ENCODE data around the gene PHF10. TPM values are rescaled to one million over a fixed set of nuclear protein-coding genes. Genes with fewer than 3 reads are reported as not detected.

The PHF10 gene
- total RNA-seq, 2 experiments from 2014 or later, result 79.1 to 79.7 TPM

- Mint-ChIP-seq H3K9me3 (no peaks in the 10 kb centered on the region), H3K27me3 (no peaks in the 10 kb centered on the region), H3K36me3 (ENCODE audit: low read depth) (peaks cover 32% of the 10 kb centered on the region), H3K27ac (no peak overlapping the region), H3K4me3 (no peak overlapping the region), H3K4me1 (ENCODE audit: low read depth) (peaks cover 2% of the 10 kb centered on the region)
- TF ChIP-seq, protein P1, sequence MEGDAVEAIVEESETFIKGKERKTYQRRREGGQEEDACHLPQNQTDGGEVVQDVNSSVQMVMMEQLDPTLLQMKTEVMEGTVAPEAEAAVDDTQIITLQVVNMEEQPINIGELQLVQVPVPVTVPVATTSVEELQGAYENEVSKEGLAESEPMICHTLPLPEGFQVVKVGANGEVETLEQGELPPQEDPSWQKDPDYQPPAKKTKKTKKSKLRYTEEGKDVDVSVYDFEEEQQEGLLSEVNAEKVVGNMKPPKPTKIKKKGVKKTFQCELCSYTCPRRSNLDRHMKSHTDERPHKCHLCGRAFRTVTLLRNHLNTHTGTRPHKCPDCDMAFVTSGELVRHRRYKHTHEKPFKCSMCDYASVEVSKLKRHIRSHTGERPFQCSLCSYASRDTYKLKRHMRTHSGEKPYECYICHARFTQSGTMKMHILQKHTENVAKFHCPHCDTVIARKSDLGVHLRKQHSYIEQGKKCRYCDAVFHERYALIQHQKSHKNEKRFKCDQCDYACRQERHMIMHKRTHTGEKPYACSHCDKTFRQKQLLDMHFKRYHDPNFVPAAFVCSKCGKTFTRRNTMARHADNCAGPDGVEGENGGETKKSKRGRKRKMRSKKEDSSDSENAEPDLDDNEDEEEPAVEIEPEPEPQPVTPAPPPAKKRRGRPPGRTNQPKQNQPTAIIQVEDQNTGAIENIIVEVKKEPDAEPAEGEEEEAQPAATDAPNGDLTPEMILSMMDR (IDR thresholded peaks at IDR 0.05), result no peak
- ATAC-seq, result no peak
- ChIA-PET POLR2A (no interaction called here), CTCF (no interaction called here)
- intact Hi-C loops (cut with micrococcal nuclease), result no loop called here
- DNase-seq, result no peak
Measured at GRCh38 chr6:169675011-169675410, 49.3 kb downstream of the PHF10 start.

- DNase-seq (no peak), ATAC-seq (no peak)
- Mint-ChIP-seq H3K4me3 (no peak overlapping the region), H3K27me3 (no peaks in the 10 kb centered on the region), H3K9me3 (no peaks in the 10 kb centered on the region), H3K4me1 (ENCODE audit: low read depth) (peaks cover 5% of the 10 kb centered on the region), H3K36me3 (ENCODE audit: low read depth) (peaks cover 32% of the 10 kb centered on the region), H3K27ac (no peak overlapping the region)
- ChIA-PET POLR2A (no interaction called here), CTCF (no interaction called here)
- intact Hi-C loops (cut with micrococcal nuclease), result no loop called here
- TF ChIP-seq, protein P1 (IDR thresholded peaks at IDR 0.05), result no peak
Measured at GRCh38 chr6:169671563-169671962, 52.7 kb downstream of the PHF10 start.

DNA sequence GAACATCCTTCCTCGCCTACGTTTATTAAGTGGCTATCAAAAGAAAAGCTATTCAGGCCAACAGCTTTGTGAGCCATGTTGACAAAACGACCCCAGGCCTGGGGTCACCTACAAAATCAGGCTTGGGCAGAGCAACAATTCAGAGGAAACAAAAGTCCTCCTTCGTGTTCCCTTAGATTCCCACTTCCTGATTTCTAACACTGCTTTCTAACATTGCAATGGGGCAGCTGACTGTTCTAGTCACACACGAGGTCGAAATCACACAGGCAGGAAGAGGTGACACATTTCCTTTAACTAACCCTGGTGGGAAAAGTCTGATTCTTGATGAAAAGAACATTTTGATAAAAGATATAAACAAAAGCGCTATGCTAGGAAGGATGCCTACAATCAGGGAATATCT lies 54.4 kb downstream of the PHF10 start:
- Mint-ChIP-seq H3K36me3 (ENCODE audit: low read depth) (peaks cover 29% of the 10 kb centered on the region), H3K4me3 (no peak overlapping the region), H3K27me3 (no peaks in the 10 kb centered on the region), H3K4me1 (ENCODE audit: low read depth) (peaks cover 5% of the 10 kb centered on the region), H3K27ac (no peak overlapping the region), H3K9me3 (no peaks in the 10 kb centered on the region)
- no peak for DNase-seq
- TF ChIP-seq, protein P1 (IDR thresholded peaks at IDR 0.05), result no peak
- ATAC-seq, result no peak
- intact Hi-C loops (cut with micrococcal nuclease), result no loop called here
- ChIA-PET POLR2A (no interaction called here), CTCF (interaction anchor here (1.0 kb wide), 1 partner anchor 23 kb away, joined by 3 read pairs; no protein-coding TSS in a partner anchor)

DNA sequence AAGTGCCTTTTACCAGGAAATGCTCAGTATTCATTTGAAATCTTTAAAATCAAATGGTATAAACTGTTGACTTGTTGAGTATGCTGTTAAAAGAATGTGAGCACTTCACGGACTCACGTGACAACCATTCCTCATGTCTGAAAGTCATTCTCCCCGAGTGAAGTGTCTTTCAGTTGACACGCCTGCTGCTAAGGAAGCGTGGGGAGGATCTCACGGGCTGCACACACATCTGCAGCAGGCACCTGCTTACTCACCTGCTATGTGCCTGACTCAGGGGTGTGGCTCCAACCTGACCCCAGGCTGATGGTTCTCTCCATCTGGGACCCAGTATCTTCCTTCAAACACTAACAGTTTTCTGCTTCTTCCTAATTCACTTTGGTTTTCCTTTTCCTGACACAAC lies 55.2 kb downstream of the PHF10 start:
- no peak for ATAC-seq
- peaks cover 5% of the 10 kb centered on the region for H3K4me1 Mint-ChIP-seq (ENCODE audit: low read depth)
- H3K27ac Mint-ChIP-seq, result no peak overlapping the region

DNA sequence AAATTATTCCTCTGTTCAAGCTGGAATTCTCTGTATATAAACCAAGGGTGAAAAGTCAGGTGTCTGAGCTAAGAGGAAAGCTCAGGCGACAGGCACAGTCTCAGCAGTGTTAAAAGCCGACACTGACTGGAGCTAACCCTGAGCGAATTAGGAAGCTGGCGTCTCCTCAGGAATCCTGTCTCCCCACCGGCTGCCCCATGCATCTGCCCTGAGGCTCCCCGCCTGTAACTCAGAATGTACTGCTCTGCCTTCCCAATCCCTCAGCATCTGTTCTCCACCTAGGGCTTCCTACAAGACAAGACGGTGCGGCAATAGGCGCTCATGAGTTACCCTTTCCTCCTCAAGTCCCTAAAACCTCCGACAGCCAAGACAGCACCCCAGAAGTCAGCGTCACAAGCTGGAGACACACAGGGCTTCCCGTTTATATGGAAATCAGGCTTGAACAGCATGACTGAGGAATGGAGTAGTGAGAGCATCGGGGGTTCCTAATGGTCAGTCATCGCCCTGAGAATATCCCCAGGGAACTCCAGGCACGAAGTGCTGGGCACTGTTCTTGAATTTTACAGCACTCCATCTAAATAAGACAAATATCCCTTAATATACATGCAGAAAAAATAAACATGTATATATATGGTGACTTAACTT lies 56.0 kb downstream of the PHF10 start:
- intact Hi-C loops (cut with micrococcal nuclease), result no loop called here

More for the DNA sequence above, 55.2 kb downstream of the PHF10 start:
- H3K27me3 Mint-ChIP-seq, result no peaks in the 10 kb centered on the region
- TF ChIP-seq, protein P1 (IDR thresholded peaks at IDR 0.05), result no peak
- CTCF ChIA-PET, result no interaction called here
- intact Hi-C loops (cut with micrococcal nuclease), result no loop called here
- no peaks in the 10 kb centered on the region for H3K9me3 Mint-ChIP-seq
- POLR2A ChIA-PET, result no interaction called here
- no peak overlapping the region for H3K4me3 Mint-ChIP-seq
- H3K36me3 Mint-ChIP-seq (ENCODE audit: low read depth), result peaks cover 28% of the 10 kb centered on the region
- DNase-seq, result no peak

More for the DNA sequence above, 56.0 kb downstream of the PHF10 start:
- no peak overlapping the region for H3K27ac Mint-ChIP-seq
- ChIA-PET CTCF (no interaction called here), POLR2A (no interaction called here)
- peaks cover 5% of the 10 kb centered on the region for H3K4me1 Mint-ChIP-seq (ENCODE audit: low read depth)
- no peaks in the 10 kb centered on the region for H3K9me3 Mint-ChIP-seq
- no peak for DNase-seq
- peaks cover 34% of the 10 kb centered on the region for H3K36me3 Mint-ChIP-seq (ENCODE audit: low read depth)
- H3K4me3 Mint-ChIP-seq, result no peak overlapping the region
- H3K27me3 Mint-ChIP-seq, result no peaks in the 10 kb centered on the region
- TF ChIP-seq, protein P1 (IDR thresholded peaks at IDR 0.05), result no peak
- no peak for ATAC-seq
